A673 (cell line): ENCODE data around the gene GTF3C5. TPM values are rescaled to one million over a fixed set of nuclear protein-coding genes. Genes with fewer than 3 reads are reported as not detected.
"Not testable (repeated sequence)": the region's sequence is repeated elsewhere in the genome, so short reads cannot be mapped to it uniquely, and the experiment has no call there.

Experiments used
- BruUV-seq: library from RNA; stranded (reverse); fragments of 400-500 nt; replicated peaks from 2 replicates; lab custom pipeline; 2021; lab: Mats Ljungman, UMichigan
- CTCF ChIA-PET: fragments of 300-600 bp; sonication (Branson Sonifier 250); formaldehyde crosslinking; loops from one replicate; lab custom pipeline; 2022; ENCODE audit warnings: antibody characterized with exemption; lab: Charles Lee
- POLR2A ChIA-PET: fragments of 300-600 bp; sonication (Branson Sonifier 250); formaldehyde crosslinking; loops from one replicate; lab custom pipeline; 2022; ENCODE audit warnings: antibody characterized with exemption; ENCODE audit not compliant: low non-redundant PET; lab: Charles Lee
- DNase-seq: peaks from one replicate; pipeline ENCODE4 v3.0.0-alpha.2; 2015; ENCODE audit warnings: low spot score
- H3K27ac ChIP-seq: fragments of 200-600 bp; sonication (generic); 2 replicates; pipeline ENCODE4 v1.5.1; 2016; ENCODE audit warnings: mixed run types, low read depth, mild to moderate bottlenecking, mixed read lengths, antibody characterized with exemption, low read length; ENCODE audit not compliant: poor library complexity, severe bottlenecking
- H3K27me3 ChIP-seq: fragments of 200-600 bp; sonication (generic); replicated peaks from 2 replicates; pipeline ENCODE4 v1.6.1; 2017; ENCODE audit warnings: mixed run types, low read depth, mild to moderate bottlenecking, mixed read lengths, antibody characterized with exemption, low read length; ENCODE audit not compliant: insufficient read depth, poor library complexity
- H3K36me3 ChIP-seq: fragments of 200-600 bp; sonication (generic); 2 replicates; pipeline ENCODE4 v1.6.1; 2016; ENCODE audit warnings: mixed run types, mild to moderate bottlenecking, mixed read lengths, antibody characterized with exemption, low read length; ENCODE audit not compliant: insufficient read depth, poor library complexity, severe bottlenecking
- H3K4me1 ChIP-seq: fragments of 200-600 bp; sonication (generic); 2 replicates; pipeline ENCODE4 v1.6.1; 2017; ENCODE audit warnings: mixed run types, mild to moderate bottlenecking, mixed read lengths, antibody characterized with exemption, low read length; ENCODE audit not compliant: insufficient read depth, poor library complexity, severe bottlenecking
- H3K4me3 ChIP-seq: fragments of 200-600 bp; sonication (generic); 2 replicates; pipeline ENCODE4 v1.5.1; 2016; ENCODE audit warnings: low read depth, mixed run types, mild to moderate bottlenecking, mixed read lengths, low read length; ENCODE audit not compliant: poor library complexity, severe bottlenecking
- H3K9me3 ChIP-seq: fragments of 200-600 bp; sonication (generic); 2 replicates; pipeline ENCODE4 v1.6.1; 2016; ENCODE audit warnings: mixed run types, low read depth, mild to moderate bottlenecking, mixed read lengths, antibody characterized with exemption, low read length; ENCODE audit not compliant: poor library complexity, severe bottlenecking
- EZH2 ChIP-seq: fragments of 200-600 bp; sonication (generic); IDR thresholded peaks from 2 replicates; pipeline ENCODE4 v1.6.1; 2017; ENCODE audit warnings: borderline replicate concordance, low read depth, mild to moderate bottlenecking, mixed read lengths, antibody characterized with exemption, low read length; ENCODE audit not compliant: poor library complexity, severe bottlenecking
- intact Hi-C: fragments of 100-400 bp; cut with micrococcal nuclease; formaldehyde crosslinking; loops from one replicate; pipeline ENCODE4 v1.10.0; 2022; ENCODE audit not compliant: unreplicated experiment
- total RNA-seq: library from RNA; stranded (reverse); gene quantifications from 2 replicates; pipeline ENCODE4 v1.2.3, GENCODE V29; 2021
- TF ChIP-seq, protein P1 (sequence below): fragments of 300-800, 200-600 bp; sonication (generic); conservative IDR thresholded peaks from 2 replicates; pipeline ENCODE4 v1.5.1; 2017; ENCODE audit warnings: low read depth, mild to moderate bottlenecking, antibody characterized with exemption, low read length, moderate library complexity, mixed read lengths

GTF3C5 gene
- total RNA-seq, 1 experiment from 2014 or later: 99.9 TPM

DNA sequence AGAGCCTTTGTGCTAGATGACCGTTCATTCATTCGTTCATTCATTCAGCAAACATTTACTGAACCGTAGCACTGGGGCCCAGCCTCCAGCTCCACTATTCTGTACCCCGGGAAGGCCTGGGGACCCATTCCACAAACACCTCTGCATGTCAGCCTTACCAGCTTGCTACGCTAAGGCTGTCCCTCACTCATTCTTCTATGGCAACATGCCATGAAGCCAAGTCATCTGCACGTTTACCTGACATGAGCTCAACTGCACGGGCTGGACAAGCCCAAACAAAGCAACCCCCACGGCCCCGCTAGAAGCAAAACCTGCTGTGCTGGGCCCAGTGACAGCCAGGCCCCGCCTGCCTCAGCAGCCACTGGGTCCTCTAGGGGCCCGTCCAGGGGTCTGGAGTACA is 37.0 kb downstream of the GTF3C5 start:
- TF ChIP-seq, protein P1, sequence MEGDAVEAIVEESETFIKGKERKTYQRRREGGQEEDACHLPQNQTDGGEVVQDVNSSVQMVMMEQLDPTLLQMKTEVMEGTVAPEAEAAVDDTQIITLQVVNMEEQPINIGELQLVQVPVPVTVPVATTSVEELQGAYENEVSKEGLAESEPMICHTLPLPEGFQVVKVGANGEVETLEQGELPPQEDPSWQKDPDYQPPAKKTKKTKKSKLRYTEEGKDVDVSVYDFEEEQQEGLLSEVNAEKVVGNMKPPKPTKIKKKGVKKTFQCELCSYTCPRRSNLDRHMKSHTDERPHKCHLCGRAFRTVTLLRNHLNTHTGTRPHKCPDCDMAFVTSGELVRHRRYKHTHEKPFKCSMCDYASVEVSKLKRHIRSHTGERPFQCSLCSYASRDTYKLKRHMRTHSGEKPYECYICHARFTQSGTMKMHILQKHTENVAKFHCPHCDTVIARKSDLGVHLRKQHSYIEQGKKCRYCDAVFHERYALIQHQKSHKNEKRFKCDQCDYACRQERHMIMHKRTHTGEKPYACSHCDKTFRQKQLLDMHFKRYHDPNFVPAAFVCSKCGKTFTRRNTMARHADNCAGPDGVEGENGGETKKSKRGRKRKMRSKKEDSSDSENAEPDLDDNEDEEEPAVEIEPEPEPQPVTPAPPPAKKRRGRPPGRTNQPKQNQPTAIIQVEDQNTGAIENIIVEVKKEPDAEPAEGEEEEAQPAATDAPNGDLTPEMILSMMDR: no peak
- TF ChIP-seq EZH2: no peak
- H3K4me3 ChIP-seq: no peak overlapping the region
- no peak overlapping the region for H3K27ac ChIP-seq
- no peaks in the 10 kb centered on the region for H3K4me1 ChIP-seq
- H3K9me3 ChIP-seq: no peaks in the 10 kb centered on the region
- ChIA-PET POLR2A (no interaction called here), CTCF (no interaction called here)
- BruUV-seq: no TSS peak
- H3K36me3 ChIP-seq: no peaks in the 10 kb centered on the region
- intact Hi-C loops: no loop called here
- DNase-seq: no peak
- H3K27me3 ChIP-seq: no peaks in the 10 kb centered on the region

GRCh38 chr9:133068431-133068830 is 37.6 kb downstream of the GTF3C5 start:
- intact Hi-C loops, BruUV-seq, H3K27me3 ChIP-seq, H3K4me1 ChIP-seq, H3K27ac ChIP-seq, H3K9me3 ChIP-seq, DNase-seq, H3K36me3 ChIP-seq, CTCF ChIA-PET, H3K4me3 ChIP-seq, POLR2A ChIA-PET: not testable (repeated sequence)

DNA sequence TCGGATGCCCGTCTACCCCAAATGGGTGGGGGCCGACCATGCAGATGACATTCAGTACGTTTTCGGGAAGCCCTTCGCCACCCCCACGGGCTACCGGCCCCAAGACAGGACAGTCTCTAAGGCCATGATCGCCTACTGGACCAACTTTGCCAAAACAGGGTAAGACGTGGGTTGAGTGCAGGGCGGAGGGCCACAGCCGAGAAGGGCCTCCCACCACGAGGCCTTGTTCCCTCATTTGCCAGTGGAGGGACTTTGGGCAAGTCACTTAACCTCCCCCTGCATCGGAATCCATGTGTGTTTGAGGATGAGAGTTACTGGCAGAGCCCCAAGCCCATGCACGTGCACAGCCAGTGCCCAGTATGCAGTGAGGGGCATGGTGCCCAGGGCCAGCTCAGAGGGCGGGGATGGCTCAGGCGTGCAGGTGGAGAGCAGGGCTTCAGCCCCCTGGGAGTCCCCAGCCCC is 39.7 kb downstream of the GTF3C5 start:
- H3K27ac ChIP-seq, H3K36me3 ChIP-seq, H3K4me3 ChIP-seq, DNase-seq, H3K27me3 ChIP-seq, BruUV-seq, CTCF ChIA-PET, intact Hi-C loops, POLR2A ChIA-PET, H3K4me1 ChIP-seq, H3K9me3 ChIP-seq: not testable (repeated sequence)

GRCh38 chr9:133070985-133071384 is 40.2 kb downstream of the GTF3C5 start:
- BruUV-seq, H3K9me3 ChIP-seq, H3K4me3 ChIP-seq, POLR2A ChIA-PET, H3K4me1 ChIP-seq, H3K27ac ChIP-seq, DNase-seq, intact Hi-C loops, CTCF ChIA-PET, H3K27me3 ChIP-seq, H3K36me3 ChIP-seq: not testable (repeated sequence)
